ENCODE measurements around the gene AKAP10. TPM values are rescaled to one million over a fixed set of nuclear protein-coding genes. Genes with fewer than 3 reads are reported as not detected.

The AKAP10 gene
- total RNA-seq, 1 experiment from 2014 or later: 52.7 TPM

DNA sequence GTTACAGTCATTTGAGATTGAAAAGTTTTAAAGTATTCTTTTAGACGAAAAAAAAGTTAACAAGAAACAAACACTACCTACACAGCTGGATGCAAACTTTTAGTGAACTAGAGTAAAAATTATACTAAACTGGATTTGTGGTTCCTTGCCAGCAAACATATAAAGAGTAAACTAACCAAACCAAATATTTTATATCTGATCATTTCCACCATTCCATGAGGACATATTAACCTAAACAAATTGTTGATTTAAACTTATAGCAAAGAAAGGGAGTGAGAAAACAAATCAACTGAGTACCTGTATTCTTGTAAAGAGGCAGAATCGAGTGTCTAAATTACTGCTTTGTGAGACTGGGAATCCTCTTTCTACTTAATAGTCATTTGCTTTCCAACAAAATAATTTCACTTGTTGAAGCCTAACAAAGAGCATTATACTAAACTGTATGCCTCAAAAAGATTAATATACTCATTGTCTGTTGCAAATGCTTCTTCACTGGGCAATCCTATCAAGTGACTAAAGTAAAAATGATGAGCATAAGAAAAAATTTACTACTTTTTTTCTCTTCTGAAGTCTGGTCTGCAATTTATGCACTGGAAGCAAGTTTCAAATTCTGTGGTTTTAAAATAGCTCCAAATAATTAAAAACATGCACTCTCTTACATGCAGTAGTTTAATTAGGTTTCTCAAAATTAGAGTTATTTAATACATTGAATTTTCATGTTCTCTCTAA is 37.5 kb downstream of the AKAP10 start:
- intact Hi-C loops (cut with micrococcal nuclease; ENCODE audit: unreplicated experiment): no loop called here
- CTCF ChIA-PET: no interaction called here
- Histone ChIP-seq H2AFZ (no peak overlapping the region), H3F3A (ENCODE audit: insufficient read depth, low read depth) (peaks cover 31% of the 10 kb centered on the region), H3K36me3 (ENCODE audit: low read depth) (peaks cover 54% of the 10 kb centered on the region), H3K4me3 (no peak overlapping the region), H3K9me2 (ENCODE audit: insufficient read depth) (no peaks in the 10 kb centered on the region), H3K9me3 (ENCODE audit: insufficient read depth, low read depth) (no peaks in the 10 kb centered on the region), H4K20me1 (ENCODE audit: insufficient read depth) (peaks cover 51% of the 10 kb centered on the region), H3K27ac (0 out of 2 replicates have a peak overlapping the region, but pooled peaks have one; percentile 29), H3K4me1 (replicated peaks; ENCODE audit: insufficient read depth) (peaks cover 12% of the 10 kb centered on the region; the same call in 1 of the 2 replicates), H3K4me2 (no peak overlapping the region), H3K79me2 (ENCODE audit: low read depth) (peaks cover 33% of the 10 kb centered on the region; the same call in 1 of the 2 replicates), H3K27me3 (ENCODE audit: insufficient read depth, low read depth) (no peaks in the 10 kb centered on the region)
- no peak for TF ChIP-seq EZH2 (IDR thresholded peaks at IDR 0.05; ENCODE audit: low read depth)
- TF ChIP-seq, protein P1, sequence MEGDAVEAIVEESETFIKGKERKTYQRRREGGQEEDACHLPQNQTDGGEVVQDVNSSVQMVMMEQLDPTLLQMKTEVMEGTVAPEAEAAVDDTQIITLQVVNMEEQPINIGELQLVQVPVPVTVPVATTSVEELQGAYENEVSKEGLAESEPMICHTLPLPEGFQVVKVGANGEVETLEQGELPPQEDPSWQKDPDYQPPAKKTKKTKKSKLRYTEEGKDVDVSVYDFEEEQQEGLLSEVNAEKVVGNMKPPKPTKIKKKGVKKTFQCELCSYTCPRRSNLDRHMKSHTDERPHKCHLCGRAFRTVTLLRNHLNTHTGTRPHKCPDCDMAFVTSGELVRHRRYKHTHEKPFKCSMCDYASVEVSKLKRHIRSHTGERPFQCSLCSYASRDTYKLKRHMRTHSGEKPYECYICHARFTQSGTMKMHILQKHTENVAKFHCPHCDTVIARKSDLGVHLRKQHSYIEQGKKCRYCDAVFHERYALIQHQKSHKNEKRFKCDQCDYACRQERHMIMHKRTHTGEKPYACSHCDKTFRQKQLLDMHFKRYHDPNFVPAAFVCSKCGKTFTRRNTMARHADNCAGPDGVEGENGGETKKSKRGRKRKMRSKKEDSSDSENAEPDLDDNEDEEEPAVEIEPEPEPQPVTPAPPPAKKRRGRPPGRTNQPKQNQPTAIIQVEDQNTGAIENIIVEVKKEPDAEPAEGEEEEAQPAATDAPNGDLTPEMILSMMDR (conservative IDR thresholded peaks at IDR 0.05): no peak
- DNase-seq: no peak
- POLR2A ChIA-PET (ENCODE audit: unreplicated experiment): no interaction called here
- BruUV-seq (replicated peaks): no TSS peak

DNA sequence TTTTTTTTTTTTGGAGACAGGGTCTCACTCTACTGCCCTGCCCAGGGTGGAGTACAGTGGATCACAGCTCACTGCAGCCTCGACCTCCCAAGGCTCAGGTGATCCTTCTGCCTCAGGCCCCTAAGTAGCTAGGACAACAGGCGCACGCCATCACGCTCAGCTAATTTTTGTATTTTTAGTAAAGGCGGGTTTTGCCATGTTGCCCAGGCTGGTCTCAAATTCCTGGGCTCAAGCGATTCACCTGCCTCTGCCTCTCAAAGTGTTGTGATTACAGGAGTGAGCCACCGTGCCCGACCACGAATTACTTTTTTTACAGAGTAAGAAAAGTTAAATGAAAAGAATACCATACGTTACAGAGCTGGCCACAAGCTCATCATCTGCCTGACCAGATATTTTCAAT is 38.9 kb downstream of the AKAP10 start:
- no peaks in the 10 kb centered on the region for H3K9me3 ChIP-seq (ENCODE audit: insufficient read depth, low read depth)
- H3K79me2 ChIP-seq (ENCODE audit: low read depth): peaks cover 20% of the 10 kb centered on the region; the same call in 1 of the 2 replicates
- peaks cover 12% of the 10 kb centered on the region; the same call in 1 of the 2 replicates for H3K4me1 ChIP-seq (replicated peaks; ENCODE audit: insufficient read depth)
- DNase-seq: no peak
- H2AFZ ChIP-seq: no peak overlapping the region
- H3K4me2 ChIP-seq: no peak overlapping the region
- ChIA-PET POLR2A (ENCODE audit: unreplicated experiment) (no interaction called here), CTCF (no interaction called here)
- no peaks in the 10 kb centered on the region for H3K9me2 ChIP-seq (ENCODE audit: insufficient read depth)
- TF ChIP-seq, protein P1 (conservative IDR thresholded peaks at IDR 0.05): no peak
- TF ChIP-seq EZH2 (IDR thresholded peaks at IDR 0.05; ENCODE audit: low read depth): no peak
- no peak overlapping the region for H3K27ac ChIP-seq
- H3F3A ChIP-seq (ENCODE audit: insufficient read depth, low read depth): peaks cover 30% of the 10 kb centered on the region
- H3K27me3 ChIP-seq (ENCODE audit: insufficient read depth, low read depth): no peaks in the 10 kb centered on the region
- H4K20me1 ChIP-seq (ENCODE audit: insufficient read depth): peaks cover 44% of the 10 kb centered on the region
- peaks cover 54% of the 10 kb centered on the region for H3K36me3 ChIP-seq (ENCODE audit: low read depth)
- no TSS peak for BruUV-seq (replicated peaks)
- intact Hi-C loops (cut with micrococcal nuclease; ENCODE audit: unreplicated experiment): no loop called here
- H3K4me3 ChIP-seq: no peak overlapping the region

DNA sequence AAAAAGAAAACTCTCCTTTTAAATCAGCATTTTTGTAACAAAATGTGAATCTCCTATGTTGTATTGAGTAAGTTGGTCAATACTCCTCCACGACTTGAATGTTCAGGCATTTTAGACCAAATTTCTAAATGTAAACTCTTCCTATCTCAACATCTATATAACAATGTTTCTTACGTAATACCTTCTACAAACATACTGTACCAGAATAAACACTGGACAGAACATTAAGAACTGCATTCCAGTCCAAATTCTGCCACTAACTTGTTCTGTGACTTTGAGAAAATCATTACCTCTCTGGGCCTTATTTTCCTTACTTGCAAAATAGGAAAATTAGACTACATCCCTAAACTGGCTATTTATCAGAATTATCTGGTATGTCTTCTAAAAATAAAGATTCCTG is 40.1 kb downstream of the AKAP10 start:
- peaks cover 12% of the 10 kb centered on the region; the same call in 1 of the 2 replicates for H3K4me1 ChIP-seq (replicated peaks; ENCODE audit: insufficient read depth)
- H3K79me2 ChIP-seq (ENCODE audit: low read depth): peaks cover 10% of the 10 kb centered on the region; the same call in 1 of the 2 replicates
- intact Hi-C loops (cut with micrococcal nuclease; ENCODE audit: unreplicated experiment): no loop called here
- H2AFZ ChIP-seq: no peak overlapping the region
- ChIA-PET CTCF (no interaction called here), POLR2A (ENCODE audit: unreplicated experiment) (no interaction called here)
- peak in 1 of 2 experiments; percentile 59 for DNase-seq
- H3K27ac ChIP-seq: no peak overlapping the region
- no peaks in the 10 kb centered on the region for H3K9me2 ChIP-seq (ENCODE audit: insufficient read depth)
- peaks cover 61% of the 10 kb centered on the region for H3K36me3 ChIP-seq (ENCODE audit: low read depth)
- no peak overlapping the region for H3K4me2 ChIP-seq
- BruUV-seq (replicated peaks): no TSS peak
- H3K27me3 ChIP-seq (ENCODE audit: insufficient read depth, low read depth): no peaks in the 10 kb centered on the region
- H3K4me3 ChIP-seq: no peak overlapping the region
- peaks cover 33% of the 10 kb centered on the region for H4K20me1 ChIP-seq (ENCODE audit: insufficient read depth)
- H3K9me3 ChIP-seq (ENCODE audit: insufficient read depth, low read depth): no peaks in the 10 kb centered on the region
- TF ChIP-seq EZH2 (IDR thresholded peaks at IDR 0.05; ENCODE audit: low read depth): no peak
- TF ChIP-seq, protein P1 (conservative IDR thresholded peaks at IDR 0.05): no peak
- H3F3A ChIP-seq (ENCODE audit: insufficient read depth, low read depth): peaks cover 37% of the 10 kb centered on the region
